Forelimb muscle (tissue), 1 donor: ENCODE data around the gene SKA1. TPM values are rescaled to one million over a fixed set of nuclear protein-coding genes. Genes with fewer than 3 reads are reported as not detected.
A peak's percentile ranks its signal among the peaks of the same experiment; 100 is the strongest.

Experiments
- DNase-seq: peaks from one replicate; pipeline ENCODE4 v3.0.0-alpha.2; 2013; ENCODE audit warnings: low read depth
- polyA plus RNA-seq: library from polyadenylated mRNA; unstranded; fragments of 120-200 nt; gene quantifications from one replicate; pipeline ENCODE4 v1.2.1, GENCODE V29; 2013; ENCODE audit not compliant: insufficient read length

SKA1 gene
- 2.6 TPM for polyA plus RNA-seq

DNA sequence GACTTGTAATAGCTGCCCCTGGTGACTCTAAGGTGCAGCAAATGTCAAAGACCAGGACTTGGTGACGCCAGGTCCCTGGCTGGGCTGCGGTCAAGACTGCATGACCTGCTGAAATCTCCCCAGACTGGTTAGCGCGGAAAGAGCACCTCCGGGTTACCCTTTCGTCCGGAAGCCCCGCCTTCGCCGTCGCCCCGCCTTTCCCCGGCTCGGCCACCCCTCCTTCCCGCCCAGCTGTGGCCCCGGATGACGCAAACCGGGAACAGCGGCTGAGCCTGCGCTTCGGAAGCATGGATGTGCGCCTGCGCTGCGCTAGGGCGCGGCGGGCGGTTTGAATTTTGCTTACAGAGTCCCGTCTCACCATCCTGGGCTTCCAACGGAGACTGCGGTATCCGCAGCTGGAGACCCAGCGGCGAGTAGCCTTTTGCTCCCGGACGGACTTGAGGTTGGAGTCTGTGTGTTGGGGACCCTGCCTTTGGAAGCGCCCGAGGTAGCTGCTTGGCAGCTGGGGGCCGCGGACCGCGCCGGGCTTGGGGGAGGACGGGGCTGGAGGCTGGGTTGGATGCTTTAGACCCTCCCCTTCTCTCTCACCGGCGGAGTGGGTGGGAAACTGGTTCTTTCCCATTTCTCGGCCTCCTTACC, at the start of gene SKA1:
SKA1 (plus strand) TSS at position 294 of the 639 bp plus-strand sequence. CDS start 785 bp downstream, outside the sequence.
- DNase-seq: peak; percentile 81

- no peak for DNase-seq
These were observed 46.9 kb upstream of the SKA1 start for GRCh38 chr18:50327983-50328382.

GRCh38 chr18:50330176-50330575, 44.7 kb upstream of the SKA1 start:
- no peak for DNase-seq

DNA sequence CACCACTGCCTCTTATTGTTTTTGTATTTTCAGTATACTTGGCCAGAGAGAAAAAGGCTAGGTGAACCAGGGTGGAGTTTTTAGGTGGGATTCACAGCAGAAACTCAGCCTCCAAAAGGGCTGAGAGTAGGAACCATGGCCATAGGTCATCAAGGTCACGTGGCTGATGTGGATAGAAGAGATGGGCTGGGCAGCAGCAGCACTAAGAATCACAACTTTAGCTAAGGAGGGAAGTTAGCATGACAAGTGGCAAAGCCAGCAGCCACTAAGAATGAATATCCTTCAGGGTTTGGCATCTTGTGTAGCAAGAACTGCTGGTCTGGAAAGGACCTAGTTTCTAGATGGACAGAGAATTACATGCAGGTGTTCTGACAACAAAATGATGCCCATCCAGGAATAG, 43.2 kb upstream of the SKA1 start:
- DNase-seq: no peak

GRCh38 chr18:50334546-50335152, 40.2 kb upstream of the SKA1 start:
- no peak for DNase-seq

DNA sequence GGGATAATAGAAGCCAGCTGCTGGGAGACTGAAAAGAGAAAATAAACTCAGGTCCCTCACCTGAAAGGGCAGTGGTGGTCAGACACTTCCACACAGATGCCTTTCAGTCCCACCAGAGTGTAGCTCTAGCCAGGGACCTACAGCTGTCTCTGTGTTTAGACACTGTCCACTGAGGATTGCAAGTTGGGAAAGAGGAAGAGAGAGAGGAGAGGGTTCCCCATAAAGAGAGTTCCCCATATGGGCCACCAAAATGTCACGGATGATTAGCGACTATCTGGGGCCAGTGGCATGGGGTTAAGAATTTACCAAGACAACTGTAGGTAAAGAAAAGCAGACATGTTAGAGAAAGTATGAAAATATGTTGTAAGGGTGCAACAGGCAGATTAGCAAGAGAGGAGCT, 36.7 kb upstream of the SKA1 start:
- DNase-seq: no peak

GRCh38 chr18:50338715-50339114, 36.1 kb upstream of the SKA1 start:
- DNase-seq: no peak

GRCh38 chr18:50340078-50340477, 34.8 kb upstream of the SKA1 start:
- no peak for DNase-seq

DNA sequence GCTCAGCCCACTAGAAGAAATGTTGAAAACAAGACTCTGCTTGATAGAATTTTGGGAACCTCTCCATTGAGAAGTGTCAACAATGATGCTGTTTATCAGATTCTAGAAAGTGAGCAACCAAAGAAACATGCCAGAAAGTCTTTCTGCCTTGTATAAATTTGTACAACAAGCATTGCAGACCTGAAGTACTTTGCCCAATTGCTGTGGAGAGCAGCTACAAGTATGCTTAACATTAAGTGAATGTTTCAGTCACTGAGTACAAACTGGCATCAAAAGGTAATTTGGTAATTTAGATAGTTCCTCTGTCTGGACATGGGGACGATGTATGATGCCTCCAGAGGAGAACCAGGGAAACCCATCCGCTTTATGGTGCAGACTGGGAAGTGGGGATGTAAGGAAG, 33.4 kb upstream of the SKA1 start:
- DNase-seq: no peak

DNA sequence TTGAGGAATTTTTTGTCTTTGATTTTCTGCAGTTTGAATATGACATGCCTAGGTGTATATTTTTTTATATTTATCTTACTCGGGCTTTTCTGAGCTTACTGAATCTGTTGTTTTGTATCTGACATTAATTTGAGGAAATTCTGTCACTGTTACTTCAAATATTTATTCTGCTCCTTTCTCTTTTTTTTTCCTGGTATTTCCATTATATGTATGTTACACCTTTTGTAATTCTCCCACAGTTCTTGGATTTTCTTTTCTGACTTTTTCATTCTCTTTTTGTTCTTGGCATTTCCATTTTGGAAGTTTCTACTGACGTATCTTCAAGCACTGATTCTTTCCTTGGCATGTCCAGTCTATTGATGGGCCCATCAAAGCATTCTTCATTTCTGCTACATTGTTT, 24.1 kb upstream of the SKA1 start:
- no peak for DNase-seq

GRCh38 chr18:50356036-50356945, 18.6 kb upstream of the SKA1 start:
- no peak for DNase-seq

GRCh38 chr18:50358844-50359243, 16.0 kb upstream of the SKA1 start:
- DNase-seq: no peak

DNA sequence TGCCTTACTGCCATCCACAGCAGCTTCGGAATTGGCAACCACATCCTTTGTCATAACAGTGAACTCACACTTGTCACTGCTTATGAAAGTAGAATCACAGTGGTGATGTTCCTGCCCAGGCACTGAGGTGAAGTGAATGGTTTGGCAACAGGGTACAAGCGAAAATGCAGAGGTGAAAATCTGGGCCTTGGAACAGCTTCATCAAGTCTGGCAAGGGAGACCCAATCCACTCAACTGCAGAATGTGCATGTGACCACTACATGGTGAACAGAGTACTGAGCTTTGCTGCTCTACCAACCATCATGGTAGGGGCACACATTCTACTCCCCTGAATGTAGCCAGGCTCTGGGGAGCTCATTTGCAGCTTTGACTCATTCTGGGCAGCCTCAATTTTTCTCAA, 15.0 kb upstream of the SKA1 start:
- DNase-seq: no peak

GRCh38 chr18:50360611-50361010, 14.2 kb upstream of the SKA1 start:
- DNase-seq: no peak

DNA sequence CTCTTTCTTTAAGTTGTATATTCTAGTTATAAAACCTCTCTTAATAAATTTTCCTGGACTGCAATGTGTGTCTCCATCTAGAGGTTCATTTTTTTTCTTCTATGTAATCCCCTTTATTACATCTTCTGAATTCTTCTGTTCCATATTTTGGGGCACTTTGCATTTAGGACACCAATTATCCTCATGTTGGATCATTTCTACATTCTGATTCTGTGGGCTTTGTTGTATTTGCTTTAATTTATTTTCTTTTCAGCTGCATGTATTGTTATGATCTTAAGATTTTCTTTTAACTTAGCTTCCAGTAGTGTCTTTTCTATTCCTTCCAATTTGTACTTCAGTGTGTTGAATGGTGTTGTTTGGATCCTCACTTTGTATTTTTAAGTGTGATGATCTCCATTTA, 5.2 kb upstream of the SKA1 start:
- DNase-seq: no peak

- DNase-seq: no peak
These were observed 2.1 kb upstream of the SKA1 start for GRCh38 chr18:50372743-50373142.

DNA sequence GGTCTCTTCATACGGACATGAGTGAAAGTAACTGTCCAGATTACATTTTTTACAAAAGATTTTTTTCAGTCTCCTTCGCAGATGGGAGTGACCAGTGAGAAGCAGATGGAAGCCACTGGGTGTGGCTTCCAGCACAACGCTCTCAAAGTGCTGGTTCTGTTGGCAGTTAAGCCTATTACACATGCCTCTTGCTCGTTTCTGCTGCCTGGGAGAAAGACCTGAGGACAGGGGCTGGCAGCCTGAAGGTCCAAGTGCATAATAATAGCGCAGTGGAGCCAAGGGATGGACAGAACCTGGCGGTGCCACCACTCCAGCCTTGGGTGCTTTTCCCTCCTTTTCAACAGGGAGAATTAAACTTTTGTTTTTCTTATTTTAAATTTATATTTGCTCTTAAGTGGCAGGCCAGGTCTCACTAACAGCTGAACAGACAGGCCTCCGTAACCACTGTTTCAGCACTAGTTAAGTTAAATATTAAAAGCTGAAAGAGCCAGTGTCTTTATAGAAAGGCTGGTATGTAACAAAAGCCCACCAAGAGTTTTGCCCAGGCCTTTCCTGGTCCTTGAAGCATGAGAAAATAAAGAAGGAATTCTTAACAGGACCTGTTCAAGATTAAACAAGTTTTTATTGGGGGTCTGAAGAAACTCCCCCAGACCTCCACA, 1.2 kb upstream of the SKA1 start:
- DNase-seq: no peak

DNA sequence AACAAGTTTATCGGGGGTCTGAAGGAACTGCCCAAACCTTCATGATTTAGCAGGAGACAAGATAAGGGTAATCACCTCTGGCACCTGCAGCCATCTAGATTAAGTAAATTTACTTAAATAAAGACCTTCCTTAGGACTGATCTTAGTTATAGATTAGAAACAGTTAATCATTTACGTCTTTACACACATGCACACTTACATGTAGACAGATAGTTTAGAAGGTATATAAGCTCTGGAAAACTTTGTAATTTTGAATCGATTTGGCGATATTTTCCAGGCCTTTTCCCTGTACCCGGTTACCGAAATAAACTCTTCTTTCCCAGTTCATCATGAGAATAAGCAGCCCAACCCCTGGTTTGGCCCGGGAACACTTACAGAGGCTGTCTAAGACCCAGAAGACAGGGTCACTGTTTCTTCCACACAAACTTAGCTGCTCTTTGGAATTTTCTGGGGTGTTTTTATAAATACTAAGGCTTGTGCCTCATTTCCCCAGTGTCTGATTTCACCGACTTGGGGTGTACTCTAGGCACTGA, 560 bp upstream of the SKA1 start:
- DNase-seq: no peak

DNA sequence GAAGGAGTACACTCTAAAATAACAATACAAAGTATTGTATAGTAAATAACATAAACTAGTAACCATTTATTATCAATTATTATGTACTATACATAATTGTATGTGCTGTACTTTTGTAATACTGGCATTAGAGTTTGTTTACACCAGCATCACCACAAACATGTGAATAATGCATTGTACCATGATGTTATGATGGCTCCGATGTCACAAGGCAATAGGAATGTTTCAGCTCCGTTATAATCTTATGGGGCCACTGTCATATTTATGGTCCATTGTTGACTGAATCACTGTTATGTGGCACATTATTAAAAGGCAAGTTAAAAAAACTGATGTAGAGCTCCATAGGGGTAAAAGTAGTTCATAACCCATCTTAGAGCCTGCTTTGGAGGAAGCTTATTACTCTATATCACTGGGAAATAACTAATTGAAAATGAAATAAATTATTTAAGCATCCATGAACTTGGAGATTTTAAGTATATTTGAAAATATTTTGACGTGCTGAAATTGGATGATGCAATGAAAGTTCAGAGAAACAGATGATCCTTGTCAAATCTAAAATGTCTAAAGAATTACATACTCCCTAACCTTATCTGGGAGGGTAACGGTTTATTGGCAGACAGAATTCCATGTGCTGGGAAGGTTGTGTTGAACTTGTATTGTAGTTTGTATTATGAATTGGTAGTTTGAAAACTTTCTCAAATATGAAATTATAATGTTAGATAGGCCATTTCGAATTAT, 2.4 kb downstream of the SKA1 start:
- DNase-seq: no peak

GRCh38 chr18:50388988-50389387, 14.1 kb downstream of the SKA1 start:
- DNase-seq: no peak

- DNase-seq: no peak
These were observed 19.0 kb downstream of the SKA1 start for GRCh38 chr18:50393802-50394201.
